Measurements from ENCODE around the gene FOXN3.

Gene FOXN3

GRCh38 chr14:89397569-89398230, 19.3 kb downstream of the FOXN3 start:
- Histone ChIP-seq H3K9ac (ENCODE audit: low read length) (no peak overlapping the region), H3K18ac (ENCODE audit: low read length) (no peak overlapping the region), H3K23ac (ENCODE audit: low read length) (no peak overlapping the region), H2BK5ac (ENCODE audit: low read length) (no peak overlapping the region), H2BK120ac (ENCODE audit: low read depth, low read length) (no peak overlapping the region), H3K36me3 (ENCODE audit: control insufficient read depth, insufficient read depth, low read length) (no peaks in the 10 kb centered on the region), H3K79me2 (ENCODE audit: control insufficient read depth, insufficient read depth, low read length) (peaks cover 87% of the 10 kb centered on the region), H3K4ac (ENCODE audit: low read depth, low read length) (no peak overlapping the region), H2AK5ac (ENCODE audit: low read length) (no peak overlapping the region), H3K27me3 (ENCODE audit: insufficient read depth, low read length, poor library complexity) (no peaks in the 10 kb centered on the region), H4K8ac (ENCODE audit: low read depth, low read length) (no peak overlapping the region), H3K27ac (ENCODE audit: low read depth, low read length) (no peak overlapping the region), H3K4me2 (ENCODE audit: low read length) (no peak overlapping the region), H3K4me3 (ENCODE audit: low read length) (no peak overlapping the region), H3K79me1 (ENCODE audit: low read length) (peaks cover 15% of the 10 kb centered on the region), H3K56ac (ENCODE audit: low read length) (no peak overlapping the region), H3K4me1 (ENCODE audit: control insufficient read depth, low read depth, low read length) (no peaks in the 10 kb centered on the region), H2BK15ac (replicated peaks; ENCODE audit: low read depth) (no peak overlapping the region), H4K5ac (ENCODE audit: low read length) (no peak overlapping the region)
- no CpG with 5 or more reads among the region's 3 CpGs for WGBS (ENCODE audit: extremely low coverage, insufficient coverage, low lambda C conversion rate)
- no peak for DNase-seq

GRCh38 chr14:89394972-89395371, 22.1 kb downstream of the FOXN3 start:
- Histone ChIP-seq H4K5ac (ENCODE audit: low read length) (no peak overlapping the region), H3K23ac (ENCODE audit: low read length) (no peak overlapping the region), H2AK5ac (ENCODE audit: low read length) (no peak overlapping the region), H3K27me3 (ENCODE audit: insufficient read depth, low read length, poor library complexity) (no peaks in the 10 kb centered on the region), H3K4me1 (ENCODE audit: control insufficient read depth, low read depth, low read length) (no peaks in the 10 kb centered on the region), H3K18ac (ENCODE audit: low read length) (no peak overlapping the region), H3K36me3 (ENCODE audit: control insufficient read depth, insufficient read depth, low read length) (no peaks in the 10 kb centered on the region), H3K9ac (ENCODE audit: low read length) (no peak overlapping the region), H3K27ac (ENCODE audit: low read depth, low read length) (no peak overlapping the region), H2BK120ac (ENCODE audit: low read depth, low read length) (no peak overlapping the region), H3K4ac (ENCODE audit: low read depth, low read length) (no peak overlapping the region), H3K56ac (ENCODE audit: low read length) (no peak overlapping the region), H3K4me2 (ENCODE audit: low read length) (no peak overlapping the region), H2BK15ac (replicated peaks; ENCODE audit: low read depth) (no peak overlapping the region), H3K4me3 (ENCODE audit: low read length) (no peak overlapping the region), H3K79me2 (ENCODE audit: control insufficient read depth, insufficient read depth, low read length) (peaks cover 82% of the 10 kb centered on the region), H3K79me1 (ENCODE audit: low read length) (peaks cover 11% of the 10 kb centered on the region), H2BK5ac (ENCODE audit: low read length) (no peak overlapping the region), H4K8ac (ENCODE audit: low read depth, low read length) (no peak overlapping the region)
- WGBS (ENCODE audit: extremely low coverage, insufficient coverage, low lambda C conversion rate), result no CpG with 5 or more reads among the region's 4 CpGs
- DNase-seq, result no peak

- Histone ChIP-seq H2AK5ac (ENCODE audit: low read length) (no peak overlapping the region), H3K27me3 (ENCODE audit: insufficient read depth, low read length, poor library complexity) (no peaks in the 10 kb centered on the region), H3K18ac (ENCODE audit: low read length) (no peak overlapping the region), H3K23ac (ENCODE audit: low read length) (no peak overlapping the region), H3K27ac (ENCODE audit: low read depth, low read length) (no peak overlapping the region), H3K79me2 (ENCODE audit: control insufficient read depth, insufficient read depth, low read length) (peaks cover 77% of the 10 kb centered on the region), H4K8ac (ENCODE audit: low read depth, low read length) (no peak overlapping the region), H3K4me1 (ENCODE audit: control insufficient read depth, low read depth, low read length) (peaks cover 4% of the 10 kb centered on the region), H3K9ac (ENCODE audit: low read length) (no peak overlapping the region), H3K4me3 (ENCODE audit: low read length) (no peak overlapping the region), H2BK5ac (ENCODE audit: low read length) (no peak overlapping the region), H4K5ac (ENCODE audit: low read length) (no peak overlapping the region), H2BK15ac (replicated peaks; ENCODE audit: low read depth) (no peak overlapping the region), H3K4ac (ENCODE audit: low read depth, low read length) (no peak overlapping the region), H3K36me3 (ENCODE audit: control insufficient read depth, insufficient read depth, low read length) (no peaks in the 10 kb centered on the region), H2BK120ac (ENCODE audit: low read depth, low read length) (no peak overlapping the region), H3K4me2 (ENCODE audit: low read length) (no peak overlapping the region), H3K79me1 (ENCODE audit: low read length) (peaks cover 10% of the 10 kb centered on the region), H3K56ac (ENCODE audit: low read length) (no peak overlapping the region)
- WGBS (ENCODE audit: extremely low coverage, insufficient coverage, low lambda C conversion rate), result no CpG with 5 or more reads among the region's 6 CpGs
- no peak for DNase-seq
Observed at GRCh38 chr14:89393222-89393745, 23.7 kb downstream of the FOXN3 start.

GRCh38 chr14:89392181-89392580, 24.9 kb downstream of the FOXN3 start:
- H4K8ac ChIP-seq (ENCODE audit: low read depth, low read length), result no peak overlapping the region
- no peak overlapping the region for H2BK5ac ChIP-seq (ENCODE audit: low read length)
- no peak overlapping the region for H4K5ac ChIP-seq (ENCODE audit: low read length)
- no peak overlapping the region for H3K4ac ChIP-seq (ENCODE audit: low read depth, low read length)
- H3K27me3 ChIP-seq (ENCODE audit: insufficient read depth, low read length, poor library complexity), result no peaks in the 10 kb centered on the region
- no peak overlapping the region for H3K4me2 ChIP-seq (ENCODE audit: low read length)
- H3K79me2 ChIP-seq (ENCODE audit: control insufficient read depth, insufficient read depth, low read length), result peaks cover 78% of the 10 kb centered on the region
- H3K27ac ChIP-seq (ENCODE audit: low read depth, low read length), result no peak overlapping the region
- no peak overlapping the region for H2BK15ac ChIP-seq (replicated peaks; ENCODE audit: low read depth)
- H2AK5ac ChIP-seq (ENCODE audit: low read length), result no peak overlapping the region
- H3K18ac ChIP-seq (ENCODE audit: low read length), result no peak overlapping the region
- no CpG with 5 or more reads among the region's 5 CpGs for WGBS (ENCODE audit: extremely low coverage, insufficient coverage, low lambda C conversion rate)
- peaks cover 13% of the 10 kb centered on the region for H3K79me1 ChIP-seq (ENCODE audit: low read length)
- no peak overlapping the region for H3K4me3 ChIP-seq (ENCODE audit: low read length)
- no peak overlapping the region for H2BK120ac ChIP-seq (ENCODE audit: low read depth, low read length)
- H3K56ac ChIP-seq (ENCODE audit: low read length), result no peak overlapping the region
- no peaks in the 10 kb centered on the region for H3K36me3 ChIP-seq (ENCODE audit: control insufficient read depth, insufficient read depth, low read length)
- DNase-seq, result no peak
- no peak overlapping the region for H3K23ac ChIP-seq (ENCODE audit: low read length)
- H3K4me1 ChIP-seq (ENCODE audit: control insufficient read depth, low read depth, low read length), result peaks cover 4% of the 10 kb centered on the region
- H3K9ac ChIP-seq (ENCODE audit: low read length), result no peak overlapping the region

- H2BK5ac ChIP-seq (ENCODE audit: low read length), result no peak overlapping the region
- DNase-seq, result no peak
- no peak overlapping the region for H3K56ac ChIP-seq (ENCODE audit: low read length)
- H4K8ac ChIP-seq (ENCODE audit: low read depth, low read length), result no peak overlapping the region
- H3K79me1 ChIP-seq (ENCODE audit: low read length), result peaks cover 13% of the 10 kb centered on the region
- H3K23ac ChIP-seq (ENCODE audit: low read length), result no peak overlapping the region
- H3K4ac ChIP-seq (ENCODE audit: low read depth, low read length), result no peak overlapping the region
- no peaks in the 10 kb centered on the region for H3K27me3 ChIP-seq (ENCODE audit: insufficient read depth, low read length, poor library complexity)
- H3K18ac ChIP-seq (ENCODE audit: low read length), result no peak overlapping the region
- no peak overlapping the region for H2BK15ac ChIP-seq (replicated peaks; ENCODE audit: low read depth)
- H2AK5ac ChIP-seq (ENCODE audit: low read length), result no peak overlapping the region
- no peaks in the 10 kb centered on the region for H3K36me3 ChIP-seq (ENCODE audit: control insufficient read depth, insufficient read depth, low read length)
- no peak overlapping the region for H3K4me3 ChIP-seq (ENCODE audit: low read length)
- no peak overlapping the region for H3K27ac ChIP-seq (ENCODE audit: low read depth, low read length)
- no peak overlapping the region for H3K9ac ChIP-seq (ENCODE audit: low read length)
- H3K79me2 ChIP-seq (ENCODE audit: control insufficient read depth, insufficient read depth, low read length), result peaks cover 78% of the 10 kb centered on the region
- no peak overlapping the region for H4K5ac ChIP-seq (ENCODE audit: low read length)
- H2BK120ac ChIP-seq (ENCODE audit: low read depth, low read length), result no peak overlapping the region
- no peak overlapping the region for H3K4me2 ChIP-seq (ENCODE audit: low read length)
- peaks cover 4% of the 10 kb centered on the region for H3K4me1 ChIP-seq (ENCODE audit: control insufficient read depth, low read depth, low read length)
- no CpG with 5 or more reads among the region's 8 CpGs for WGBS (ENCODE audit: extremely low coverage, insufficient coverage, low lambda C conversion rate)
Observed at GRCh38 chr14:89391556-89391955, 25.5 kb downstream of the FOXN3 start.

- no peak overlapping the region for H3K18ac ChIP-seq (ENCODE audit: low read length)
- peaks cover 13% of the 10 kb centered on the region for H3K79me1 ChIP-seq (ENCODE audit: low read length)
- H3K23ac ChIP-seq (ENCODE audit: low read length), result no peak overlapping the region
- no peak overlapping the region for H3K56ac ChIP-seq (ENCODE audit: low read length)
- peaks cover 79% of the 10 kb centered on the region for H3K79me2 ChIP-seq (ENCODE audit: control insufficient read depth, insufficient read depth, low read length)
- no peak overlapping the region for H4K5ac ChIP-seq (ENCODE audit: low read length)
- no peak overlapping the region for H2BK5ac ChIP-seq (ENCODE audit: low read length)
- peaks cover 4% of the 10 kb centered on the region for H3K4me1 ChIP-seq (ENCODE audit: control insufficient read depth, low read depth, low read length)
- H3K4me3 ChIP-seq (ENCODE audit: low read length), result no peak overlapping the region
- H4K8ac ChIP-seq (ENCODE audit: low read depth, low read length), result no peak overlapping the region
- DNase-seq, result no peak
- no peak overlapping the region for H3K4me2 ChIP-seq (ENCODE audit: low read length)
- no peak overlapping the region for H3K4ac ChIP-seq (ENCODE audit: low read depth, low read length)
- no peak overlapping the region for H2AK5ac ChIP-seq (ENCODE audit: low read length)
- H2BK15ac ChIP-seq (replicated peaks; ENCODE audit: low read depth), result no peak overlapping the region
- no peak overlapping the region for H2BK120ac ChIP-seq (ENCODE audit: low read depth, low read length)
- H3K36me3 ChIP-seq (ENCODE audit: control insufficient read depth, insufficient read depth, low read length), result no peaks in the 10 kb centered on the region
- no peak overlapping the region for H3K9ac ChIP-seq (ENCODE audit: low read length)
- H3K27me3 ChIP-seq (ENCODE audit: insufficient read depth, low read length, poor library complexity), result no peaks in the 10 kb centered on the region
- H3K27ac ChIP-seq (ENCODE audit: low read depth, low read length), result no peak overlapping the region
- no CpG with 5 or more reads among the region's 9 CpGs for WGBS (ENCODE audit: extremely low coverage, insufficient coverage, low lambda C conversion rate)
Observed at GRCh38 chr14:89391123-89391522, 25.9 kb downstream of the FOXN3 start.
